Superior temporal gyrus (tissue), 1 donor: Measurements from ENCODE around the gene ATP6V1C2.
A peak's percentile ranks its signal among the peaks of the same experiment; 100 is the strongest.
"Not testable (repeated sequence)": the region's sequence is repeated elsewhere in the genome, so short reads cannot be mapped to it uniquely, and the experiment has no call there.

Source experiments
- DNase-seq: peaks from one replicate; pipeline ENCODE4 v3.0.0-alpha.2; 2016; ENCODE audit errors: extremely low spot score

Gene ATP6V1C2

GRCh38 chr2:10813163-10814138, 92.0 kb downstream of the ATP6V1C2 start:
- peak; percentile 32 for DNase-seq

- DNase-seq = no peak
These were observed 92.7 kb downstream of the ATP6V1C2 start for GRCh38 chr2:10814142-10814541.

DNA sequence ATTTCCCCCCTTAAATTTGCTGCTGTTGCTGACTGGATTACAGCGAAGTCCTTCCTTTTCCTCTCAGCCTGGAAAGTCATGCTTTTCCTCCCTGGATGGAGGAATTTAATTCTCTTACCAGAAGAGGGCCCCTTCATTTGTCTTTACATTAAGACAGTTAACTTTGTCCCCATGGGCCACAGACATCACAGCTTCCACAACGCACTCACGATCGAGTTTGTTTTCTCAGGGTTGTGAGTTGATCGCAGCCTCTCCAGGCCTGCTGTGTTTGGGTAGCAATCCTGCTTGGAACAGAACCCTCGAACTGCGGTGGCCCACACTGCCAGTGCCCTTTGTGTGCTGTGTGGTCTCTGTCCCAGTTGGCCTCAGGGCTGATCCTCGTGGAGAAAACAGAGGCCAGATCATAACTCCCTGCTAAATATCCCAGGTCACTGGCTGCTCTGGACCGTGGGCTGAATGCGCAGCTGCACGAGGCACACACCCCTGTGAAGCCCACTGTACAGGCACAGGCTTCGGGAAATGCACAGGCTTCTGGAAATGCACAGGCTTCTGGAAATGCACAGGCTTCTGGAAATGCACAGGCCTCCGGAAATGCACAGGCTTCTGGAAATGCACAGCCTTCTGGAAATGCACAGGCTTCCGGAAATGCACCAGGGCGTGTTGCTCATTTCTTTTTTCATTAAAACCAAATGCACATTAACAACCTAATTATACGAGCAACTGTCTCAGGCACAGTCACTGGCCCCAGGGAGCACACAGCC, 93.3 kb downstream of the ATP6V1C2 start:
- peak; percentile 29 for DNase-seq

DNA sequence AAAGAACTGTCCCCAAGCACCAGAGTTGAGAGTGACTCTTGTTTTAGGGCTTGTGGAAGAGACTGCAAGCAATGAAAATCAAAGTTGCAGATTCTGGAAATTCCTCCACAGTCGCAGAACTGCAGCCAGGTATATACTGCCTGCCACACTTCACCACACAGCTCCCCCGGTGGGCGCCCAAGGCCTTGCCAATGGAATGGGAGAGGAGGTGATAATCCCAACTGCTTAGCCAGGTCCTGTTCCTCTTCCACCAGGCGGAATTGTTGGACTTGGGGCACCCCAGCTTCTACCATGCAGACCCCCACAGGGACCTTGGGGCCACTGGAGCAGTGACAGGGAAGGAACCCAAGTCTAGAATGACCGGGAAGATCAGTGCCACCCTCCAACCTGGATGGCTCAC, 96.0 kb downstream of the ATP6V1C2 start:
- DNase-seq = no peak

DNA sequence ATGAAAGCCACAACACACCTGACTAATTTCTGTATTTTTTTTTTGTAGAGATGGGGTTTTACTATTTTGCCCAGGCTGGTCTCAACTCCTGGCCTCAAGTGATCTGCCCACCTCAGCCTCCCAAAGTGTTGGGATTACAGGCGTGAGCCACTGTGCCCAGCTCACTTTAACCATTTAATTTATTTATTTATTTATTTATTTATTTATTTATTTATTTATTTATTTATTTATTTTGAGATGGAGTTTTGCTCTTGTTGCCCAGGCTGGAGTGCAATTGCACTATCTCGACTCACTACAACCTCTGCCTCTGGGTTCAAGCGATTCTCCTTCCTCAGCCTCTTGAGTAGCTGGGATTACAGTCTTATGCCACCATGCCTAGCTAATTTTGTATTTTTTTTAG, 96.9 kb downstream of the ATP6V1C2 start:
- DNase-seq = not testable (repeated sequence)

GRCh38 chr2:10818984-10819383, 97.6 kb downstream of the ATP6V1C2 start:
- no peak for DNase-seq

DNA sequence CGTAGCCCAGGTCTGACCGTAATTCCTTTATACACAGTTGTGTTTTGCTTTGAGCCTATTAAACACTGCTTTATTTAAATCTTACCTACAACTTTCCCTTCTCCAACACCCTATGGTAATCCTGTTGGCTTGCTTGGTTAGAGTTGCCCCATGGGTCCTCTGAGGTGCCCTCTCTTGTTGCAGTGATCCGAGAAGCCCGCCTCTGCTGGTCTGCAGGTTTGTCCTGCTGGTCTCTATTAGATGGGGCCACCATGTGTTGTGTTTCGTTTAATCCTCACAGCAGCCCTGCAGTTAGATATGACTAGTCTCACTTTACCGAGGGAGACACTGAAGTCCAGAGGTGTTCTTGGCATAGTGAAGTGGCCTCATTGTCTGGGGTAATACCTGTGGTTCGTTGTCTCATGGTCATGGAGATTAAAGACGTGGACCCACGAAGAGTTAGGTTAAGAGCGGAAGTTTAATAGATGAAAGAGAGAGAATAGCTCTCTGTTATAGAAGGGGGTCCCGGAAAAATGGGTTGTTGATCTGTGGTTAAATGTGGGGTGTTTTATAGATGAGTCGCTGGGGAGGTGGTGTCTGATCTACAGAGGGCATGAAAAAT, 98.4 kb downstream of the ATP6V1C2 start:
- DNase-seq = no peak

DNA sequence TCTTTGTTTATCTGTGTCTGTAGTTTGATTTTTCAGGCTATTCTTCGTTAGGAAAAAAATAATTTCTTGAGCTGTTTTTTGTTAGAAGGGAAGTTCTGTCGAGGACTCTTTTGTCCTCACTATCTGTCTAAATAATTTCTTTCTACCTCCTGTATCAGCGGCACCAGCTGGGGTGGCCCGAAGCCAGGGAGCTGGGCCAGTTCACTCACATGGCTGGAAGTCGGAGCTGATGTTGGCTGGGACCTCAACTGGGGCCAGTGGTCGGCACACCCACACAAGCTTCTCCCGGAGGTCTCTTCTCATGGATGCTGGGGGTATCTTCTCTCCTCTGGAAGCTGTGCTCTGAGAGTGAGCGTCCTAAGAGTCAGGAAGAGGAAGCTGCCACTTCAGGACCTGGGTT, 99.1 kb downstream of the ATP6V1C2 start:
- no peak for DNase-seq

- no peak for DNase-seq
These were observed 99.7 kb downstream of the ATP6V1C2 start for GRCh38 chr2:10820978-10821695.

GRCh38 chr2:10824191-10824590, 102.8 kb downstream of the ATP6V1C2 start:
- DNase-seq = no peak

DNA sequence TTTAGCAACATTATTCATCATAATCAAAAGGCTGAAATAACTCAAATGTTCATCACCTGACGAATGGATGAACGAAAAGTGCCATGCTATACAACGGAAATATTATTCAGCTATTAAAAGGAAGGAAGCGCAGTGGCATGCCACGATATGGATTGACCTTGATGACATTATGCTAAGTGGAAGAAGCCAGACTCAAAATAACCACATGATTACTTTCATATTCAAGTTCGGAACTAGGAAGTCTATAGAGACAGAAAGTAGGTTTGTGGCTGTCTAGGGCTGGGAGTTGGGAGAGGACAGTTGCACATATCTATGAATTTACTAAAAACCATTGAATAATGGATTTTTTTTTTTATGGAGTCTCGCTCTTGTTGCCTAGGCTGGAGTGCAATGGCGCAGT, 104.6 kb downstream of the ATP6V1C2 start:
- no peak for DNase-seq

DNA sequence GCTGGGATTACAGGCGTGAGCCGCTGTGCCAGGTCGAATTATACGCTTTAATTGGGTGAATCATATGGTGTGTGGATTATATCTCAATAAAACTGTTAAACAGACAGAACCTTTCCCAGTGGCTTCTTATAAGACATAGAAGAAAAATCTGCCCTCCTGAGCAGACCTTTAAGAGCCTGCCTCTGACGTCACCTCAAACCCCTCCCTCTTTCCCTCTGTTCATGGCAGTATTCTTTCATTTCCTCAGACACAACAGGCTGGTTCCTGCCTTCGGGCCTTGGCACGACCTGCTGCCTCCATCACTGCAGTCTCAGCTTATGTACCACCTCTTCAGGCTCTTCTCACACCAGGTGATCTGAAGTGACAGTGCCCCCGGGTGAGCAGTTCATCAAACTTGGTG, 105.2 kb downstream of the ATP6V1C2 start:
- DNase-seq = no peak

DNA sequence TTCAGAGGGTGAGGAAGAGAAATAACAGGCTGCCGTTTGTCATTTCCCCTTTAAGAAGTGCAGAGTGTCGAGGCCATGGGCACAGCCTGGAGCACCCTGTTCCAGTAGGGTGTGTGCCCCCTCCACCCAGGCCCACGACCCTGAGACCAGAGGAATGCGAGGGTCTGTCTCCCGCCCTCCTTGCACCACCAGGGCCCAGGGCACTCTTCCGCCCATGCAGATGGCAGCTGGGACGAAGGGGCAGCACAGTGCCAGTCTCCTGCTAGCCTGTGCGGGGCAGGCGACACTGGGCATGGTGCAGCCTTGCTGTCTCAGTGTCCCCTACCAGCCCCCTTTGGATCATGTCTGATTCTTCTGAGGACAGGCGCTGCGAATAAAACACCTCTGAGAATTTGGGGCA, 106.9 kb downstream of the ATP6V1C2 start:
- no peak for DNase-seq

DNA sequence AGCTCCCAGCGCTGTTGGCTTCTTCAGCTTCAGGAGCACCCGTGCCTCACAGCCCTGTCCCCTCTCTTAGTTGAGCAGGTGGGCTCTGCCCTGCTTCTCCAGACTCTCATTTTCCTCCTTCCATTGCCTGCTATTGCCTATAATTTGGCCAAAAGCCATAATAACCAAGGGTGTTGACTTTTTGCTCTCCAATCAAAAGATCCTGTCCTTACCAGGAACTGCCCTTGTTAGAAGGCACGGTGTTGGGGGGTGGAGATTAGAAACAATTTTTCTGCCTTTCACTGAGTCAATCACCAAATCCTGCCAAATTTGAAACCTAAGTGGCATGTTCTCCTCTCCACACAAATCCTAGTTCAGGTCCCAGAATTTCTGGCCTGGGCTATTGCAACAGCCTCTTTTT, 107.9 kb downstream of the ATP6V1C2 start:
- no peak for DNase-seq

- DNase-seq = no peak
These were observed 108.8 kb downstream of the ATP6V1C2 start for GRCh38 chr2:10830203-10830602.

DNA sequence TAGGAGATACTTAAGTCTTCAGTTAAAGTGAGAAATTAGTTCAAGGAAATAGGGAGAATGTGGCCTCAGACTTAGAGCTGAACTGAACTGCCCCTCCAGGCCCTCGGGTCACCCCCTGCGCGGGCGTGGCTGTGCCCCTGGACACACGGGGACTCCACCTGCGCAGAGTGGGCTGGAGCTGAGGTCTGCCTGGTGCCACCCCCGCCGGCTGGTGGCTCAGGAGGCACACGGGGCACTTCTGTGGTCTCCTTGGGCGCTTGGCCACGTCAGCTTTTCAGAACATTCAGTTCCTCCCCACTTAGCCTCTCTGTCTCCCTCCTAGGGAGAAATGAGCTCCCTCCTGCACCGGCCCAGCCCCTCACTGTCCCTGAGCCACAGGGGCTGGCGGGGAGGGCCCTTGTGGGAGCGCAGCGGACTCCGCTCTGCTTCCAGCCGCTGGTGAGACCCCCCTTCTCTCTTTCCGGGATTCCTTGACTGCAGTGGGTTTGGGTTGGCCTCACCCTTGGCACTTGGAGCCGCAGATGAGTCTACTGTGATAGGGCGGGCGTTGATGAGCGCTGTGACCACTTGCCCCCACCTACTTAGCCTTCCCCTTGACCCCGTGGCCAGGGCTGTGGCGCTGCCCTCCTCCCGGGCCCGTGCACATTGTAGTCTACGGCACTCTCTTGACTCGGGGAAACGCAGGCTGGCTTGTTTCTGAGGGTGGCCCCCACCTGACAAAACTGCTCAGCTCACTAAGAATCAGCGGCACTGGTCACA, 109.4 kb downstream of the ATP6V1C2 start:
- DNase-seq = no peak

DNA sequence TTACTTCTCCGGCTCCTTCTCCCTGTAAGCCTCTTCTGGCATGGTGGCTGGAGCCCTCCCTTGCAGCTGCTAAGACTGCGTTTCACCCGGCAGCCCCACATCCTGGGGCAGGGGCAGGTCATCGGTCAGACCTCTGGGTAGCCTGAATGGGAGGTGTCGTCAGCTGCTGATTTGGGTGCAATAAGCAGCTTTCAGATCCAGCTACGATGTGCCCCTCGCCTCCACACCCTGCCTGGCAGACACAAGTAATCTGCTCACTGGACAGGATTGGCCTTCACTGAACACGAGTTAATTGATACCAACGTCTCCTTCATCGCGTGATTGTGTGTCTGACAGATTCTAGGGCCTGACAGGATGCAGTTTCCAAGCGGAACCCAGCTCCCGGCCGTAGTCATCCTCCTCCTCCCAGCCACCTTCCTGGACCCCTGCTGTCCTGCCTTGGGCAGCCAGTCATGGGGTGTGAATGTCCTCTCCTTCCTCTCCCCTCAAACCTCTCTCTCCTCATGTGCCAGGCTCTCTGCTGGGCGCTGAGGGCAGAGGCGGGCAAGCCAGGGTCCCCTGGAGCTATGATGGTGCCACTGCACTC, 110.1 kb downstream of the ATP6V1C2 start:
- no peak for DNase-seq

DNA sequence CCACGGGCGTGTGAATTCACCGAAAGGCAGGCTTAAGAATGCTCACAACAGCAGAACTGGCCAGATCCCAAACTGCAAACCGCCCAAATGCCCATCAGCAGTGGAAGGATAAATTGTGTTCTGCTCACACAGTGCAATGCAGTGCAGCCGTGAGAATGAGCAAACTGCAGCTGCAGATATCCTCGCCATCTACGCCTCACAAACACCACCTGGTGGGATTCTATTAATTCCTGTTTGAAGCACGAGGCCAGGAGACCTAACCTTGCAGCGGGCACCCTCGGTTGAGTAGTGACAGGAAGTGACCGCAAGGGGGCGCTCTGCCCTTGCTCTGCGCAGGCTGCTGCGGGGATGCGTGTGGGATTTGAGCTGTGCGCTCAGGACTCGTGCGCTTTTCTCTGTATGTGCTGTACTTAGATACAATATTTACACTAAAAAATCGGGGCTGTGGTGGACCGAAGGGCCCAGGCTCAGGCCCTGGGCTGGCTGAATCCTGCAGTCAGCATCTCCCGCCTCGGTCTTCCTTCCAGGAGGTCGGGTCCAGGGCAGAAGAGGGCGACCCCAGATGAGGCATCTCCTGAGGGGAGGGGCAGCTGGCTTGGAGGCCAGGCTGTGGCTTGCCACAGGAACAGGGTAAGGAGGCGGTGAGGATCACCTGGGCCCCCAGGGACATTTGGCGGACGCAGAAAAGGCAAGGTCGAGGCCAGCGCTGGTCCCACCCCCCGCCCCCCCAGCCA, 110.9 kb downstream of the ATP6V1C2 start:
- DNase-seq = peak; percentile 91

DNA sequence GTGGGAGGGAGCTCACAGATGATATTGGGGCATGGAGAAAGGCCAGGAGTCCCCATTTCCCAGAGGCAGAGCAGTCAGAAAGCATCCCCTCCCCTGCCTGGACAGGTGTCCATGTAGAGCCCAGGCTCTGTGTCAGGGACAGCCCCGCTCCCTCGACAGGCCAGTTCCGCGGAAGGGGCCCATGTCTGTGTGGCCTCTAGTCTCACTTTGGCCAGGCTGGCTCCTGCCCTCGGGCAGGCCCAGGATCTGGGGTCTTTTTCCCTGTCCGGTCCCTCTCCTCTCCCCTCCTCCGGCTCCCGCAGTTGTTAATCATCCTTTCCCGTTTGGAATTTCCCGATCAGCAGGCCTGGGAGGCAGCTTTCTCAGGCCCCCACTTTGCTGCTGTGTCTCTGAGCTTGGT, 111.6 kb downstream of the ATP6V1C2 start:
- DNase-seq = no peak

GRCh38 chr2:10834068-10834655, 112.7 kb downstream of the ATP6V1C2 start:
- DNase-seq = no peak
